GM23338 (cell line): ENCODE data around the gene CDK14. TPM values are rescaled to one million over a fixed set of nuclear protein-coding genes. Genes with fewer than 3 reads are reported as not detected.

Experiments used
- ATAC-seq: fragments of 200-7000 bp; cut with Tn5 transposase; 3 replicates; pipeline ENCODE4 v1.9.1; 2020
- DNase-seq: peaks from one replicate; pipeline ENCODE4 v3.0.0-alpha.2; 2015; ENCODE audit warnings: low spot score
- H2AFZ ChIP-seq: fragments of 200-600 bp; sonication (generic); 2 replicates; pipeline ENCODE4 v1.8.0; 2016; ENCODE audit warnings: antibody characterized with exemption, mild to moderate bottlenecking, moderate library complexity
- H3F3A ChIP-seq: fragments of 200-600 bp; sonication (generic); replicated peaks from 2 replicates; pipeline ENCODE4 v1.8.0; 2017; ENCODE audit warnings: antibody characterized with exemption, mixed run types, low read depth
- H3K27ac ChIP-seq: fragments of 200-600 bp; sonication (generic); 2 replicates; pipeline ENCODE4 v1.6.1; 2016; ENCODE audit warnings: low read depth
- H3K27me3 ChIP-seq: fragments of 200-600 bp; sonication (generic); 2 replicates; pipeline ENCODE4 v1.8.0; 2016; ENCODE audit warnings: mild to moderate bottlenecking, mixed run types, moderate library complexity; ENCODE audit not compliant: insufficient read depth
- H3K36me3 ChIP-seq: fragments of 200-600 bp; sonication (generic); 2 replicates; pipeline ENCODE4 v1.8.0; 2016; ENCODE audit warnings: mild to moderate bottlenecking; ENCODE audit not compliant: insufficient read depth
- H3K4me1 ChIP-seq: fragments of 200-600 bp; sonication (generic); 2 replicates; pipeline ENCODE4 v1.8.0; 2016; ENCODE audit warnings: mild to moderate bottlenecking, moderate library complexity; ENCODE audit not compliant: insufficient read depth
- H3K4me2 ChIP-seq: fragments of 200-600 bp; sonication (generic); 2 replicates; pipeline ENCODE4 v1.7.1; 2017; ENCODE audit warnings: mixed run types
- H3K4me3 ChIP-seq: fragments of 200-600 bp; sonication (generic); 2 replicates; pipeline ENCODE4 v1.6.1; 2016; ENCODE audit warnings: mixed run types
- H3K79me2 ChIP-seq: fragments of 200-600 bp; sonication (generic); replicated peaks from 2 replicates; pipeline ENCODE4 v1.8.0; 2017; ENCODE audit warnings: mild to moderate bottlenecking; ENCODE audit not compliant: insufficient read depth
- H3K9me2 ChIP-seq: fragments of 200-600 bp; sonication (generic); 2 replicates; pipeline ENCODE4 v1.8.0; 2017; ENCODE audit not compliant: insufficient read depth
- H4K20me1 ChIP-seq: fragments of 200-600 bp; sonication (generic); replicated peaks from 2 replicates; pipeline ENCODE4 v1.8.0; 2017; ENCODE audit warnings: mild to moderate bottlenecking; ENCODE audit not compliant: insufficient read depth
- H3K27ac Mint-ChIP-seq: 2 replicates; pipeline ENCODE4 v1.8.0; 2020; ENCODE audit warnings: inconsistent platforms, mild to moderate bottlenecking, moderate library complexity, mixed read lengths
- H3K27me3 Mint-ChIP-seq: 3 replicates; pipeline ENCODE4 v1.8.0; 2022; ENCODE audit warnings: low read depth, mild to moderate bottlenecking, moderate library complexity, mixed read lengths, inconsistent platforms; ENCODE audit not compliant: insufficient read depth, poor library complexity
- H3K36me3 Mint-ChIP-seq: 3 replicates; pipeline ENCODE4 v1.8.0; 2021; ENCODE audit warnings: low read depth, mild to moderate bottlenecking, inconsistent platforms, moderate library complexity, mixed read lengths
- H3K4me1 Mint-ChIP-seq: 3 replicates; pipeline ENCODE4 v1.8.0; 2020; ENCODE audit warnings: mild to moderate bottlenecking, inconsistent platforms, mixed read lengths
- H3K4me3 Mint-ChIP-seq: 3 replicates; pipeline ENCODE4 v1.8.0; 2021; ENCODE audit warnings: moderate library complexity, mild to moderate bottlenecking, inconsistent platforms, mixed read lengths
- H3K9me3 Mint-ChIP-seq: 3 replicates; pipeline ENCODE4 v1.8.0; 2020; ENCODE audit warnings: moderate library complexity, mild to moderate bottlenecking, inconsistent platforms, mixed read lengths
- CREB1 ChIP-seq: fragments of 250-450 bp; sonication (Bioruptor Pico); IDR thresholded peaks from 2 replicates; pipeline ENCODE4 v1.5.0; 2020; ENCODE audit warnings: low read depth, mild to moderate bottlenecking, moderate library complexity
- CTCF ChIP-seq, 2 experiments: fragments of 200-600 bp in 1 of 2; sonication (generic) in 1 of 2; conservative IDR thresholded peaks; 2 replicates each; pipeline versions ENCODE4 v1.5.1 to v1.6.1; 2016 to 2017; ENCODE audit warnings: antibody characterized with exemption in 2 of 2, low read depth in 2 of 2, mild to moderate bottlenecking in 2 of 2, moderate library complexity in 1 of 2
- EZH2phosphoT487 ChIP-seq: fragments of 200-600 bp; sonication (generic); IDR thresholded peaks from one replicate; pipeline ENCODE4 v1.8.1; 2018; ENCODE audit warnings: antibody characterized with exemption; ENCODE audit not compliant: unreplicated experiment
- JUNB ChIP-seq: IDR thresholded peaks from one replicate; pipeline ENCODE4 v1.6.1; 2016; ENCODE audit warnings: antibody characterized with exemption; ENCODE audit not compliant: unreplicated experiment
- NANOG ChIP-seq: IDR thresholded peaks from 2 replicates; pipeline ENCODE4 v1.6.1; 2016; ENCODE audit warnings: antibody characterized with exemption, borderline replicate concordance
- POLR2AphosphoS5 ChIP-seq: IDR thresholded peaks from 2 replicates; pipeline ENCODE4 v1.6.1; 2016; ENCODE audit warnings: antibody characterized with exemption, low read depth
- REST ChIP-seq: IDR thresholded peaks from one replicate; pipeline ENCODE4 v1.6.1; 2018; ENCODE audit warnings: antibody characterized with exemption; ENCODE audit not compliant: unreplicated experiment
- ZNF331 ChIP-seq: fragments of 250-450 bp; sonication (Bioruptor Pico); IDR thresholded peaks from 2 replicates; pipeline ENCODE4 v1.5.0; 2020; ENCODE audit warnings: low read depth, mild to moderate bottlenecking, moderate library complexity
- polyA plus RNA-seq: library from polyadenylated mRNA; unstranded; fragments of >200 nt; fragmentation: Nextera tagmentation; extraction: Ambion mirVana; gene quantifications from 2 replicates; pipeline ENCODE4 v1.2.1, GENCODE V29; 2016
- total RNA-seq: library from RNA; depleted of rRNA; stranded (reverse); fragments of >200 nt; shearing (Covaris generic); gene quantifications from 2 replicates; pipeline ENCODE4 v1.2.3, GENCODE V29; 2014
- TF ChIP-seq, protein P1 (sequence below): IDR thresholded peaks from 2 replicates; pipeline ENCODE4 v1.6.1; 2016; ENCODE audit warnings: antibody characterized with exemption

CDK14 gene
- total and polyA plus RNA-seq, 2 experiments from 2014 or later, result 11.2 to 24.0 TPM

DNA sequence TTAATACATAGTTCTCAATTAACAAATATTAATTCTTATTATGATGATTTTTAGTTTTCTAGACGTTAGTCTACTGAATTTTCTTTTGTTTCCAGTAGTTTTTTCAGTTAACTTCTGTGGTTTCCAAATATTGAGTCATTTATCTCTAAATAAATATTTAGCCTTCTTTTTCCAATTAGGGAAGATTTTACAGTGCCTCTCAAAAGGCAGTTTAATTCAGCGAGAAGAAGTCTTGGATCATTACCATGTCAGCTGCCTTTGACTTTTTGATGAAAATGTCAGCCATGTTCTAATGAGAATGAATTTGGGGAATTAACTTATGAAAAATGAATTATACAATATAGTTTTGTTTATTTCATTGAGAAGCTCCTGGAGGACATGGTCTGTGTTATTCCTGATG lies 90.0 kb downstream of the CDK14 start:
- TF ChIP-seq CTCF (conservative IDR thresholded peaks at IDR 0.05; ENCODE audit: low read depth in 2 of 2), result no peak
- H3K36me3 Mint-ChIP-seq, result no peaks in the 10 kb centered on the region
- H3K79me2 ChIP-seq, result peaks cover 7% of the 10 kb centered on the region
- no peak overlapping the region for H3K4me3 ChIP-seq
- no peaks in the 10 kb centered on the region for H3K9me2 ChIP-seq
- H3K4me2 ChIP-seq, result no peak overlapping the region
- H3K27me3 ChIP-seq, result no peaks in the 10 kb centered on the region
- H3K4me3 Mint-ChIP-seq, result no peak overlapping the region
- DNase-seq, result no peak
- no peaks in the 10 kb centered on the region for H3F3A ChIP-seq
- peaks cover 27% of the 10 kb centered on the region for H3K4me1 Mint-ChIP-seq
- H3K4me1 ChIP-seq, result peaks cover 13% of the 10 kb centered on the region; the same call in 1 of the 2 replicates
- H3K36me3 ChIP-seq, result no peaks in the 10 kb centered on the region
- no peaks in the 10 kb centered on the region; the same call in 2 of the 3 replicates for H3K9me3 Mint-ChIP-seq
- no peak overlapping the region for H2AFZ ChIP-seq
- H3K27ac ChIP-seq, result no peak overlapping the region
- no peak overlapping the region for H3K27ac Mint-ChIP-seq
- H3K27me3 Mint-ChIP-seq, result no peaks in the 10 kb centered on the region
- no peak for ATAC-seq
- H4K20me1 ChIP-seq, result no peaks in the 10 kb centered on the region

DNA sequence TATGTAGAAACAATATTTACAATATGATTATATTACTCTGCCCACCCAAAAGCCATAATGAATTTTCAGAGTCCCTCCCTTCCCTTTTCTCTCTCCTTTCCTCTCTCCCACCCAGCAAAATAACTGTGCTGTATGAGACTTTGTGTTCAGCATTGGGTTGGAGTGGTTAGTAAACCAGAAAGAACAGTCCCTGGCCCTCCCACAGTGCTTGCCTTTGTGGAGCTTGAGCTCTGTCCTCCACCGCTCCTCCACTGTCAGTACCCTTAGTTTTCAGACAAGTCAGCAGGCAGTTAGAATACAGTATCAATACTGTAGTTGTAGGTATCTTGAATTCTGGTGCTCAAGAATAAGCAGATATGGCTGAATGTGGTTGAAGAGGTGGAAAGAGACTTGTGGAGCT lies 92.7 kb downstream of the CDK14 start:
- no peak overlapping the region for H3K27ac ChIP-seq
- Mint-ChIP-seq H3K9me3 (no peaks in the 10 kb centered on the region; the same call in 2 of the 3 replicates), H3K27me3 (no peaks in the 10 kb centered on the region), H3K27ac (no peak overlapping the region), H3K4me1 (peaks cover 30% of the 10 kb centered on the region), H3K4me3 (no peak overlapping the region), H3K36me3 (no peaks in the 10 kb centered on the region)
- H3K36me3 ChIP-seq, result no peaks in the 10 kb centered on the region
- no peak overlapping the region for H2AFZ ChIP-seq
- H3K4me2 ChIP-seq, result no peak overlapping the region
- no peaks in the 10 kb centered on the region for H3K27me3 ChIP-seq
- no peak overlapping the region for H3K4me3 ChIP-seq
- ATAC-seq (peak; percentile 96), DNase-seq (peak; percentile 37)
- H4K20me1 ChIP-seq, result no peaks in the 10 kb centered on the region
- H3K9me2 ChIP-seq, result no peaks in the 10 kb centered on the region
- TF ChIP-seq EZH2phosphoT487 (no peak), NANOG (no peak), REST (no peak), ZNF331 (CRISPR knock-in tag) (no peak), CREB1 (CRISPR knock-in tag) (no peak), POLR2AphosphoS5 (no peak), JUNB (no peak)
- TF ChIP-seq, protein P1, sequence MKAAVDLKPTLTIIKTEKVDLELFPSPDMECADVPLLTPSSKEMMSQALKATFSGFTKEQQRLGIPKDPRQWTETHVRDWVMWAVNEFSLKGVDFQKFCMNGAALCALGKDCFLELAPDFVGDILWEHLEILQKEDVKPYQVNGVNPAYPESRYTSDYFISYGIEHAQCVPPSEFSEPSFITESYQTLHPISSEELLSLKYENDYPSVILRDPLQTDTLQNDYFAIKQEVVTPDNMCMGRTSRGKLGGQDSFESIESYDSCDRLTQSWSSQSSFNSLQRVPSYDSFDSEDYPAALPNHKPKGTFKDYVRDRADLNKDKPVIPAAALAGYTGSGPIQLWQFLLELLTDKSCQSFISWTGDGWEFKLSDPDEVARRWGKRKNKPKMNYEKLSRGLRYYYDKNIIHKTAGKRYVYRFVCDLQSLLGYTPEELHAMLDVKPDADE, result no peak
- H3K79me2 ChIP-seq, result peaks cover 7% of the 10 kb centered on the region
- H3F3A ChIP-seq, result no peaks in the 10 kb centered on the region
- H3K4me1 ChIP-seq, result peaks cover 13% of the 10 kb centered on the region; the same call in 1 of the 2 replicates
